ENCODE data around the gene SKAP2.

The SKAP2 gene

GRCh38 chr7:26759108-26759507 is 105.3 kb downstream of the SKAP2 start:
- no peak for DNase-seq (ENCODE audit: low spot score)

GRCh38 chr7:26743205-26743604 is 121.2 kb downstream of the SKAP2 start:
- DNase-seq (ENCODE audit: low spot score): no peak

- no peak for DNase-seq (ENCODE audit: low spot score)
Observed at GRCh38 chr7:26735976-26736600, 128.3 kb downstream of the SKAP2 start.

GRCh38 chr7:26729150-26729775 is 135.1 kb downstream of the SKAP2 start:
- DNase-seq (ENCODE audit: low spot score): no peak

- no peak for DNase-seq (ENCODE audit: low spot score)
Observed at GRCh38 chr7:26726051-26726450, 138.3 kb downstream of the SKAP2 start.

GRCh38 chr7:26724795-26725194 is 139.6 kb downstream of the SKAP2 start:
- DNase-seq (ENCODE audit: low spot score): no peak

- DNase-seq (ENCODE audit: low spot score): no peak
Observed at GRCh38 chr7:26723129-26723528, 141.3 kb downstream of the SKAP2 start.

- no peak for DNase-seq (ENCODE audit: low spot score)
Observed at GRCh38 chr7:26721450-26721849, 142.9 kb downstream of the SKAP2 start.

- DNase-seq (ENCODE audit: low spot score): no peak
Observed at GRCh38 chr7:26718063-26718462, 146.3 kb downstream of the SKAP2 start.

- DNase-seq (ENCODE audit: low spot score): no peak
Observed at GRCh38 chr7:26714438-26714837, 150.0 kb downstream of the SKAP2 start.

- no peak for DNase-seq (ENCODE audit: low spot score)
Observed at GRCh38 chr7:26714006-26714405, 150.4 kb downstream of the SKAP2 start.

GRCh38 chr7:26709210-26709990 is 155.0 kb downstream of the SKAP2 start:
- no peak for DNase-seq (ENCODE audit: low spot score)

- no peak for DNase-seq (ENCODE audit: low spot score)
Observed at GRCh38 chr7:26705567-26705966, 158.8 kb downstream of the SKAP2 start.

GRCh38 chr7:26704786-26705185 is 159.6 kb downstream of the SKAP2 start:
- DNase-seq (ENCODE audit: low spot score): no peak

GRCh38 chr7:26704036-26704435 is 160.4 kb downstream of the SKAP2 start:
- DNase-seq (ENCODE audit: low spot score): no peak

GRCh38 chr7:26700893-26701292 is 163.5 kb downstream of the SKAP2 start:
- no peak for DNase-seq (ENCODE audit: low spot score)

- DNase-seq (ENCODE audit: low spot score): no peak
Observed at GRCh38 chr7:26700386-26700785, 164.0 kb downstream of the SKAP2 start.

- DNase-seq (ENCODE audit: low spot score): no peak
Observed at GRCh38 chr7:26699766-26700165, 164.6 kb downstream of the SKAP2 start.

GRCh38 chr7:26698806-26699205 is 165.6 kb downstream of the SKAP2 start:
- no peak for DNase-seq (ENCODE audit: low spot score)

GRCh38 chr7:26698194-26698593 is 166.2 kb downstream of the SKAP2 start:
- no peak for DNase-seq (ENCODE audit: low spot score)

GRCh38 chr7:26696978-26697377 is 167.4 kb downstream of the SKAP2 start:
- no peak for DNase-seq (ENCODE audit: low spot score)

GRCh38 chr7:26696161-26696560 is 168.2 kb downstream of the SKAP2 start:
- DNase-seq (ENCODE audit: low spot score): no peak

GRCh38 chr7:26694713-26695112 is 169.7 kb downstream of the SKAP2 start:
- DNase-seq (ENCODE audit: low spot score): no peak
